ENCODE results near the gene PRORP.

DNA sequence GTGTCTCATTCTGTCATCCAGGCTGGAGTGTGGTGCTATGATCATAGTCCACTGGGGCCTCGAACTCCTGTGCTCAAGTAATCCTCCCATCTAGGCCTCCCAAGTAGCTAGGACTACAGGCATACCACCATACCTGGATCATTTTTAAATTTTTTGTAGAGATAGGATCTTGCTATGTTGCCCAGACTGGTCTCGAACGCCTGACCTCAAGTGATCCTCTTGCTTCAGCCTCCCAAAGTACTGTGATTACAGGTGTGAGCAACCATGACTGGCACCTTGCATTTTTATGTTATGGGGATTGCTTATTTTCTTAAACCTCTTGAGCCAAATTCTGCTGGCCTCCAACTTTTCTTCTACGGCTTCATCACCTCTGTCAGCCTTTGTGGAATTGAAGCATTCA, 26.9 kb downstream of the PRORP start:
- TF ChIP-seq, protein P1, sequence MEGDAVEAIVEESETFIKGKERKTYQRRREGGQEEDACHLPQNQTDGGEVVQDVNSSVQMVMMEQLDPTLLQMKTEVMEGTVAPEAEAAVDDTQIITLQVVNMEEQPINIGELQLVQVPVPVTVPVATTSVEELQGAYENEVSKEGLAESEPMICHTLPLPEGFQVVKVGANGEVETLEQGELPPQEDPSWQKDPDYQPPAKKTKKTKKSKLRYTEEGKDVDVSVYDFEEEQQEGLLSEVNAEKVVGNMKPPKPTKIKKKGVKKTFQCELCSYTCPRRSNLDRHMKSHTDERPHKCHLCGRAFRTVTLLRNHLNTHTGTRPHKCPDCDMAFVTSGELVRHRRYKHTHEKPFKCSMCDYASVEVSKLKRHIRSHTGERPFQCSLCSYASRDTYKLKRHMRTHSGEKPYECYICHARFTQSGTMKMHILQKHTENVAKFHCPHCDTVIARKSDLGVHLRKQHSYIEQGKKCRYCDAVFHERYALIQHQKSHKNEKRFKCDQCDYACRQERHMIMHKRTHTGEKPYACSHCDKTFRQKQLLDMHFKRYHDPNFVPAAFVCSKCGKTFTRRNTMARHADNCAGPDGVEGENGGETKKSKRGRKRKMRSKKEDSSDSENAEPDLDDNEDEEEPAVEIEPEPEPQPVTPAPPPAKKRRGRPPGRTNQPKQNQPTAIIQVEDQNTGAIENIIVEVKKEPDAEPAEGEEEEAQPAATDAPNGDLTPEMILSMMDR (IDR thresholded peaks at IDR 0.05) = no peak
- no peak for TF ChIP-seq POLR2A (IDR thresholded peaks at IDR 0.05)

Data from esophagus squamous epithelium (tissue), 4 donors.